H1 (cell line): ENCODE results near the gene CWF19L1. TPM values are rescaled to one million over a fixed set of nuclear protein-coding genes. Genes with fewer than 3 reads are reported as not detected.

ENCODE experiments used
- HDAC6 ChIP-seq: IDR thresholded peaks from one replicate; pipeline ENCODE4 v1.7.1; 2012; ENCODE audit warnings: low read depth, mild to moderate bottlenecking, inconsistent platforms, low read length, moderate library complexity
- RXRA ChIP-seq: IDR thresholded peaks from 2 replicates; pipeline ENCODE4 v1.6.1; 2011; ENCODE audit warnings: low read depth, mild to moderate bottlenecking, low read length, moderate library complexity; ENCODE audit not compliant: insufficient read depth
- SIN3A ChIP-seq, 2 experiments: IDR thresholded peaks in 1 of 2; conservative IDR thresholded peaks in 1 of 2; 2 replicates each; pipeline ENCODE4 v1.6.1; 2011 to 2012; ENCODE audit warnings: low read length in 2 of 2, improper control_type of control experiment in 1 of 2, low read depth in 1 of 2, mild to moderate bottlenecking in 1 of 2
- SIX5 ChIP-seq: IDR thresholded peaks from 2 replicates; pipeline ENCODE4 v1.6.1; 2011; ENCODE audit warnings: mild to moderate bottlenecking, low read depth, low read length
- ZNF274 ChIP-seq: IDR thresholded peaks from 2 replicates; pipeline ENCODE4 v1.7.0; 2012; ENCODE audit warnings: low read length, borderline replicate concordance; ENCODE audit errors: extremely low read depth
- polyA plus RNA-seq, 7 experiments: library from polyadenylated mRNA; depleted of rRNA in 3 of 7; stranded (reverse) in 5 of 7; unstranded in 2 of 7; fragments of >200 nt in 5 of 7; fragments of 200-250 nt in 2 of 7; gene quantifications; 1 replicate in 5 of 7; 2 replicates in 1 of 7; 4 replicates in 1 of 7; pipeline versions ENCODE4 v1.2.1 to v1.2.3, GENCODE V29; 2011 to 2013; ENCODE audit warnings: missing spikeins in 2 of 7, mixed read lengths in 2 of 7
- total RNA-seq: library from RNA; stranded (reverse); fragmentation: NEBNext Ultra II Directional; extraction: Animal tissue kit (Norgen Biotek cat#: 25700); gene quantifications from 2 replicates; pipeline ENCODE4 v1.2.1, GENCODE V29; 2021
- TF ChIP-seq, protein P1 (sequence below): fragments of 300-600 bp; sonication (generic); IDR thresholded peaks from 2 replicates; pipeline ENCODE4 v1.7.1; 2012; ENCODE audit warnings: low read length, moderate library complexity, mild to moderate bottlenecking, inconsistent platforms; ENCODE audit not compliant: insufficient replicate concordance

CWF19L1 gene
- total and polyA plus RNA-seq, 2 of the 8 experiments (the other 6 are each of a cell fraction or from before 2014, with no cell fraction given) = 11.1 to 29.9 TPM

DNA sequence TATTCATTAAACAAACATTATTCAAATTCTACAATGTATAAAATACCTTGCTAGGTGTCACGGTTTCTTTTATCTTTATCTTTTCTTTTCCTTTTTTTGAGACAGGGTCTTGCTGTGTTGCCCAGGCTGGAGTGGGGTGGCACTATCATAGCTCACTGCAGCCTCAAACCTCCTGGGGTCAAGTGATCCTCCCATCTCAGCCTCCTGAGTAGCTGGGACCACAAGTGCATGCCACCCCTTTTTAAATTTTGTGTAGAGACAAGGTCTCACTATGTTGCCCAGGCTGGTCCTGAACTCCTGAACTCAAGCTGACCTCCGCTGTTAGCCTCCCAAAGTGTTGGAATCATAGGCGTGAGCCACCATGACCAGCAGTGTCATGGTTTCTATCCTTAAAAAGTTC is 37.0 kb upstream of the CWF19L1 start (continued):
- no peak for TF ChIP-seq HDAC6
- TF ChIP-seq SIX5 = no peak
- TF ChIP-seq RXRA = no peak
- TF ChIP-seq ZNF274 = no peak
- TF ChIP-seq SIN3A (conservative IDR thresholded peaks at IDR 0.05 in 1 of 2, IDR thresholded peaks at IDR 0.05 in 1 of 2; ENCODE audit: low read depth in 1 of 2, low read length in 2 of 2) = no peak
- TF ChIP-seq, protein P1, sequence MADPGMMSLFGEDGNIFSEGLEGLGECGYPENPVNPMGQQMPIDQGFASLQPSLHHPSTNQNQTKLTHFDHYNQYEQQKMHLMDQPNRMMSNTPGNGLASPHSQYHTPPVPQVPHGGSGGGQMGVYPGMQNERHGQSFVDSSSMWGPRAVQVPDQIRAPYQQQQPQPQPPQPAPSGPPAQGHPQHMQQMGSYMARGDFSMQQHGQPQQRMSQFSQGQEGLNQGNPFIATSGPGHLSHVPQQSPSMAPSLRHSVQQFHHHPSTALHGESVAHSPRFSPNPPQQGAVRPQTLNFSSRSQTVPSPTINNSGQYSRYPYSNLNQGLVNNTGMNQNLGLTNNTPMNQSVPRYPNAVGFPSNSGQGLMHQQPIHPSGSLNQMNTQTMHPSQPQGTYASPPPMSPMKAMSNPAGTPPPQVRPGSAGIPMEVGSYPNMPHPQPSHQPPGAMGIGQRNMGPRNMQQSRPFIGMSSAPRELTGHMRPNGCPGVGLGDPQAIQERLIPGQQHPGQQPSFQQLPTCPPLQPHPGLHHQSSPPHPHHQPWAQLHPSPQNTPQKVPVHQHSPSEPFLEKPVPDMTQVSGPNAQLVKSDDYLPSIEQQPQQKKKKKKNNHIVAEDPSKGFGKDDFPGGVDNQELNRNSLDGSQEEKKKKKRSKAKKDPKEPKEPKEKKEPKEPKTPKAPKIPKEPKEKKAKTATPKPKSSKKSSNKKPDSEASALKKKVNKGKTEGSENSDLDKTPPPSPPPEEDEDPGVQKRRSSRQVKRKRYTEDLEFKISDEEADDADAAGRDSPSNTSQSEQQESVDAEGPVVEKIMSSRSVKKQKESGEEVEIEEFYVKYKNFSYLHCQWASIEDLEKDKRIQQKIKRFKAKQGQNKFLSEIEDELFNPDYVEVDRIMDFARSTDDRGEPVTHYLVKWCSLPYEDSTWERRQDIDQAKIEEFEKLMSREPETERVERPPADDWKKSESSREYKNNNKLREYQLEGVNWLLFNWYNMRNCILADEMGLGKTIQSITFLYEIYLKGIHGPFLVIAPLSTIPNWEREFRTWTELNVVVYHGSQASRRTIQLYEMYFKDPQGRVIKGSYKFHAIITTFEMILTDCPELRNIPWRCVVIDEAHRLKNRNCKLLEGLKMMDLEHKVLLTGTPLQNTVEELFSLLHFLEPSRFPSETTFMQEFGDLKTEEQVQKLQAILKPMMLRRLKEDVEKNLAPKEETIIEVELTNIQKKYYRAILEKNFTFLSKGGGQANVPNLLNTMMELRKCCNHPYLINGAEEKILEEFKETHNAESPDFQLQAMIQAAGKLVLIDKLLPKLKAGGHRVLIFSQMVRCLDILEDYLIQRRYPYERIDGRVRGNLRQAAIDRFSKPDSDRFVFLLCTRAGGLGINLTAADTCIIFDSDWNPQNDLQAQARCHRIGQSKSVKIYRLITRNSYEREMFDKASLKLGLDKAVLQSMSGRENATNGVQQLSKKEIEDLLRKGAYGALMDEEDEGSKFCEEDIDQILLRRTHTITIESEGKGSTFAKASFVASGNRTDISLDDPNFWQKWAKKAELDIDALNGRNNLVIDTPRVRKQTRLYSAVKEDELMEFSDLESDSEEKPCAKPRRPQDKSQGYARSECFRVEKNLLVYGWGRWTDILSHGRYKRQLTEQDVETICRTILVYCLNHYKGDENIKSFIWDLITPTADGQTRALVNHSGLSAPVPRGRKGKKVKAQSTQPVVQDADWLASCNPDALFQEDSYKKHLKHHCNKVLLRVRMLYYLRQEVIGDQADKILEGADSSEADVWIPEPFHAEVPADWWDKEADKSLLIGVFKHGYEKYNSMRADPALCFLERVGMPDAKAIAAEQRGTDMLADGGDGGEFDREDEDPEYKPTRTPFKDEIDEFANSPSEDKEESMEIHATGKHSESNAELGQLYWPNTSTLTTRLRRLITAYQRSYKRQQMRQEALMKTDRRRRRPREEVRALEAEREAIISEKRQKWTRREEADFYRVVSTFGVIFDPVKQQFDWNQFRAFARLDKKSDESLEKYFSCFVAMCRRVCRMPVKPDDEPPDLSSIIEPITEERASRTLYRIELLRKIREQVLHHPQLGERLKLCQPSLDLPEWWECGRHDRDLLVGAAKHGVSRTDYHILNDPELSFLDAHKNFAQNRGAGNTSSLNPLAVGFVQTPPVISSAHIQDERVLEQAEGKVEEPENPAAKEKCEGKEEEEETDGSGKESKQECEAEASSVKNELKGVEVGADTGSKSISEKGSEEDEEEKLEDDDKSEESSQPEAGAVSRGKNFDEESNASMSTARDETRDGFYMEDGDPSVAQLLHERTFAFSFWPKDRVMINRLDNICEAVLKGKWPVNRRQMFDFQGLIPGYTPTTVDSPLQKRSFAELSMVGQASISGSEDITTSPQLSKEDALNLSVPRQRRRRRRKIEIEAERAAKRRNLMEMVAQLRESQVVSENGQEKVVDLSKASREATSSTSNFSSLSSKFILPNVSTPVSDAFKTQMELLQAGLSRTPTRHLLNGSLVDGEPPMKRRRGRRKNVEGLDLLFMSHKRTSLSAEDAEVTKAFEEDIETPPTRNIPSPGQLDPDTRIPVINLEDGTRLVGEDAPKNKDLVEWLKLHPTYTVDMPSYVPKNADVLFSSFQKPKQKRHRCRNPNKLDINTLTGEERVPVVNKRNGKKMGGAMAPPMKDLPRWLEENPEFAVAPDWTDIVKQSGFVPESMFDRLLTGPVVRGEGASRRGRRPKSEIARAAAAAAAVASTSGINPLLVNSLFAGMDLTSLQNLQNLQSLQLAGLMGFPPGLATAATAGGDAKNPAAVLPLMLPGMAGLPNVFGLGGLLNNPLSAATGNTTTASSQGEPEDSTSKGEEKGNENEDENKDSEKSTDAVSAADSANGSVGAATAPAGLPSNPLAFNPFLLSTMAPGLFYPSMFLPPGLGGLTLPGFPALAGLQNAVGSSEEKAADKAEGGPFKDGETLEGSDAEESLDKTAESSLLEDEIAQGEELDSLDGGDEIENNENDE = no peak
